Skeletal muscle tissue (tissue), 4 donors: Measurements from ENCODE around the gene GGCX. TPM values are rescaled to one million over a fixed set of nuclear protein-coding genes. Genes with fewer than 3 reads are reported as not detected.
A peak's percentile ranks its signal among the peaks of the same experiment; 100 is the strongest.

ENCODE experiments used
- H3K27ac ChIP-seq: one replicate; pipeline ENCODE4 v1.7.0; 2013; ENCODE audit warnings: mild to moderate bottlenecking, low read depth, low read length, inconsistent platforms
- H3K27me3 ChIP-seq, 3 donors: one replicate each; pipeline ENCODE4 v1.7.0; 2013; ENCODE audit warnings: low read length in 3 of 3; ENCODE audit not compliant: control insufficient read depth in 3 of 3, insufficient read depth in 3 of 3
- H3K36me3 ChIP-seq, 3 donors: one replicate each; pipeline ENCODE4 v1.7.0; 2013; ENCODE audit warnings: low read length in 3 of 3; ENCODE audit not compliant: control insufficient read depth in 3 of 3, insufficient read depth in 3 of 3
- H3K4me1 ChIP-seq, 3 donors: one replicate each; pipeline ENCODE4 v1.7.0; 2013; ENCODE audit warnings: low read length in 3 of 3, mild to moderate bottlenecking in 3 of 3; ENCODE audit not compliant: control insufficient read depth in 3 of 3, insufficient read depth in 3 of 3
- H3K4me3 ChIP-seq, 3 donors: one replicate each; pipeline ENCODE4 v1.7.0; 2013; ENCODE audit warnings: low read length in 3 of 3
- H3K9ac ChIP-seq, 3 donors: one replicate each; pipeline ENCODE4 v1.7.0; 2013; ENCODE audit warnings: low read length in 3 of 3, mild to moderate bottlenecking in 3 of 3, moderate library complexity in 2 of 3, low read depth in 1 of 3
- H3K9me3 ChIP-seq, 3 donors: one replicate each; pipeline ENCODE4 v1.7.0; 2013; ENCODE audit warnings: low read length in 3 of 3; ENCODE audit not compliant: control insufficient read depth in 3 of 3
- total RNA-seq: library from RNA; depleted of rRNA; stranded (reverse); fragments of >200 nt; gene quantifications from one replicate; pipeline ENCODE4 v1.2.3, GENCODE V29; 2014
- donor health status: Osteomylitis.

GGCX gene
- total RNA-seq, 1 donor from 2014 or later, result 24.5 TPM

DNA sequence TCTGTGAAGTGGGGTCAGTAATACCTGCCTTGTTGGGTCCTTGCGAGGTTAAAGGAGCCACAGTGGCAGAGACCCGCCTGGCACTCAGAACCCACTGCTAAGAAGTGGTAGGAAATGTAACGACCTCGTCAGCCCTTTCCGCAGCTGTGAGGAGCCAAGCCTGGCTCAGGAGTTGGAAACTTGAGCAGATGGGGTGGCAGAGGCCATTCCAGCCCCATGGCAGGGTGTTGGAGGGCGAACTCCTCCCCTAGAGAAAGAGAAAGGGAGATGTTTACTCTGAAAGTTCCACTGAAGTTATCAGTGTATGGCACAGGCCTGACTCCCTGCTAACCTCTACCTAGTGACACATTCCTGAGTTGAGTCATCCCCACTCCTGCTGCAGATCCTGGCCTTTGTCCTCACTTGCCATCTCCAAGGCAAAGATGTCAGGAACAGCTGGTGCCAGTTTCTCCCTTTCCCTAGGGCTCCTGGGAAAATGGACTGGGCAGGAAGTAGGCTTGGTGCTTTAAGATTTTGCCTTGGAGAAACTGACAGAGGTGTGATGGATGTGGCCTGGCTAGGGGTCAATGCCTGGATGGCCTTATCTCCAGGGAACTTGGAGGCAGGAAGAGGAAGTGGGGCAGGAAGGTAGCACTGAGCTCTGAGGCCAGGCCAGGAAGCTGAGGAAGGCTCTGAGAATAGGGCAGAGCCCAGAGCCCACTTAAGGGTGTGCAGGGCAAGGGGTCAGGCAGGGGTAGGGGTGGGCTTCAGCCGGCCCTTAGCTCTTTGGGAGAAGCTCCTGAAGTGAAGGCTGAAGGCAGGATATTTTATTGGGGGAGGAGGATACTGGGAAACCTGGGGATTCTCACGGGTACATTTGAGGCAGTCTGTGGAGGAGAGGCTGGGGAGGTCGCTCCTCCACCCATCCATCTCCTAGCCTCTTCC, 23.8 kb upstream of the GGCX start:
- H3K9ac ChIP-seq, result peak overlapping the region; percentile 83 to 93 (median 89)

GRCh38 chr2:85584354-85584856, 23.1 kb upstream of the GGCX start, which contains the start of gene VAMP5:
Gene VAMP5, plus strand, starts transcription at chr2:85584431. Its CDS starts 60 bp downstream, at chr2:85584491.
- H3K9me3 ChIP-seq, result no peaks in the 10 kb centered on the region
- H3K27ac ChIP-seq, result peak within 1 kb of the TSS; percentile 90
- H3K4me3 ChIP-seq, result peak within 1 kb of the TSS; percentile 81 to 89 (median 87)
- H3K4me1 ChIP-seq, result peaks cover 50 to 65% (median 58%) of the 10 kb centered on the region in 3 donors
- peak within 1 kb of the TSS; percentile 83 to 93 (median 89) for H3K9ac ChIP-seq
- H3K27me3 ChIP-seq, result no peaks in the 10 kb centered on the region
- H3K36me3 ChIP-seq, result no peaks in the 10 kb centered on the region

More for the DNA sequence above, 23.8 kb upstream of the GGCX start:
- H3K27ac ChIP-seq, result peak overlapping the region; percentile 90
- H3K4me3 ChIP-seq, result peak overlapping the region; percentile 81 to 89 (median 87)
- no peaks in the 10 kb centered on the region for H3K9me3 ChIP-seq
- no peaks in the 10 kb centered on the region for H3K27me3 ChIP-seq
- no peaks in the 10 kb centered on the region for H3K36me3 ChIP-seq
- peaks cover 51 to 68% (median 58%) of the 10 kb centered on the region in 3 donors for H3K4me1 ChIP-seq

DNA sequence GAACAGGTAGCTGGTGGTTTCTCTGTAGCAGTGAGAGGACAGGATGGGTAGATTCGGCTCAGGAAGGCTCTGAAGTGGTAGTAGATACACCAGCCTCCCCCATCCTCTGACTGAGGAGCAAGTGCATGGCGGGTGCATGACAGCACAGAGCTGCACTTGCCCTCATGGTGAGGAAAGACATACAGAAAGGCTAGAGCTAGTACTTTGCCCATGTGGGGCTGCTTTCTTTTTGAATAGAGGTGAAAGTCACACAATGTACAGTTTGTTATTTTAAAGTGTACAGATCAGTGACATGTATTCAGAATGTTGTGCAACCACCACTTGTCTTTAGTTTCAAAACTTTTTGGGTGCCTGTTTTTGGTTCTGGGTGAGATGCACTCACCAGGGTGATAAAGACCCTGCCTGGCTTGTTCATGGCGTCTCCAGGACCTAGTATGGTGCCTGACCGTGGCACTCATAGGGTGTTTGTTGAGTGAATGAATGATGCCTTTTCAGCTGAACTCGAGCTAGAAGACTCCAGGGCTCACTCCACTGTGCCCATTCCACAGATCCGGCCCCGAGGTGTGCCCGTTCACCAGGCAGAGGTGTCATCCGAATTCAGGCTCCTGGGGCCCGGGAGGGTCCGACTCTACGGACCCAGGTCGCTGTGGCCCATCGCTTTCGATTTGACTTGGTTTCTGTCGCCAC, 22.5 kb upstream of the GGCX start:
- Histone ChIP-seq H3K9ac (peak overlapping the region; percentile 69 to 93 (median 83)), H3K36me3 (no peaks in the 10 kb centered on the region), H3K27ac (peak overlapping the region; percentile 90), H3K4me1 (peaks cover 50 to 65% (median 58%) of the 10 kb centered on the region in 3 donors), H3K27me3 (no peaks in the 10 kb centered on the region), H3K9me3 (no peaks in the 10 kb centered on the region), H3K4me3 (peak overlapping the region; percentile 75 to 87 (median 81))

- peaks cover 47 to 65% (median 58%) of the 10 kb centered on the region in 3 donors for H3K4me1 ChIP-seq
- H3K9ac ChIP-seq, result no peak overlapping the region
- no peak overlapping the region for H3K27ac ChIP-seq
- H3K9me3 ChIP-seq, result no peaks in the 10 kb centered on the region
- H3K36me3 ChIP-seq, result no peaks in the 10 kb centered on the region
- no peaks in the 10 kb centered on the region for H3K27me3 ChIP-seq
- H3K4me3 ChIP-seq, result no peak overlapping the region
Observed at GRCh38 chr2:85582492-85582891, 21.2 kb upstream of the GGCX start.

GRCh38 chr2:85580206-85580605, 18.9 kb upstream of the GGCX start:
- Histone ChIP-seq H3K9ac (no peak overlapping the region), H3K27me3 (no peaks in the 10 kb centered on the region), H3K4me1 (peaks cover 35 to 48% (median 44%) of the 10 kb centered on the region in 3 donors), H3K9me3 (no peaks in the 10 kb centered on the region), H3K36me3 (no peaks in the 10 kb centered on the region), H3K4me3 (no peak overlapping the region), H3K27ac (peak overlapping the region; percentile 76)

DNA sequence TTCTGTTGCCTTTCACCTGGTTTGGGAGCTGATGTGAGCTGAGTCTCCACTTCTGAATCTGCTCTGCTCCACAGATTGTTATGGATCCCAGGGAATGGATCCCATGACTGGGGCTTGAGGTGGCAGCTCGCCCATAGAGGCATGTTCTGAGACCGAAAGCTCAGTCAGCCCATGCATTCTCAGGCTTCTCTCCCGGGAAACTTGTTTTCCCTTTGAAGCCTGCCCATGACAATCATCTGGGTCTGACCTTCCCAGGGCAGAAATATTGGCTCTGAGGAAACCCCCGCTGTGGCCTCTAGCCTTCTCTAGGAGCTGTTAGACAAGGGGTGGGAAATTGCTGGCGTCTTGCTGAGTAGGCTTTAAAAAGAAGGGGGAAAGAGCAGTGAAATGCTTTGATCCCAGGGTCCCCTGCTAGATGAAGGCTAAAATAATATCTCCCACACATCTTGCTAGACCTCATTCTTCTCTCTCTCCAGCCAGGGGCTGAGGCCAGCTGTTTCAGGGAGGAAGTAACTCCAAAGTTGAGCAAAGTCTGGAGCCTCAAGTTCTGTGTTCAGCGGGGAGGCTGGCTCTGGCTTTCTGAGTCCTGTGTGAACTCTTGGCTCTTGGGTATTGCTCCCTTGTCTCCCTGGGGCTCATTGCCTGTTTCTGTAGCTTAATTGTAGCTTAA, 18.1 kb upstream of the GGCX start:
- Histone ChIP-seq H3K4me3 (peak overlapping the region; percentile 0 to 51 (median 38)), H3K36me3 (no peaks in the 10 kb centered on the region), H3K9me3 (no peaks in the 10 kb centered on the region), H3K27me3 (no peaks in the 10 kb centered on the region), H3K4me1 (peaks cover 27 to 40% (median 39%) of the 10 kb centered on the region in 3 donors), H3K9ac (peak overlapping the region; percentile 10 to 36 (median 14)), H3K27ac (peak overlapping the region; percentile 76)

DNA sequence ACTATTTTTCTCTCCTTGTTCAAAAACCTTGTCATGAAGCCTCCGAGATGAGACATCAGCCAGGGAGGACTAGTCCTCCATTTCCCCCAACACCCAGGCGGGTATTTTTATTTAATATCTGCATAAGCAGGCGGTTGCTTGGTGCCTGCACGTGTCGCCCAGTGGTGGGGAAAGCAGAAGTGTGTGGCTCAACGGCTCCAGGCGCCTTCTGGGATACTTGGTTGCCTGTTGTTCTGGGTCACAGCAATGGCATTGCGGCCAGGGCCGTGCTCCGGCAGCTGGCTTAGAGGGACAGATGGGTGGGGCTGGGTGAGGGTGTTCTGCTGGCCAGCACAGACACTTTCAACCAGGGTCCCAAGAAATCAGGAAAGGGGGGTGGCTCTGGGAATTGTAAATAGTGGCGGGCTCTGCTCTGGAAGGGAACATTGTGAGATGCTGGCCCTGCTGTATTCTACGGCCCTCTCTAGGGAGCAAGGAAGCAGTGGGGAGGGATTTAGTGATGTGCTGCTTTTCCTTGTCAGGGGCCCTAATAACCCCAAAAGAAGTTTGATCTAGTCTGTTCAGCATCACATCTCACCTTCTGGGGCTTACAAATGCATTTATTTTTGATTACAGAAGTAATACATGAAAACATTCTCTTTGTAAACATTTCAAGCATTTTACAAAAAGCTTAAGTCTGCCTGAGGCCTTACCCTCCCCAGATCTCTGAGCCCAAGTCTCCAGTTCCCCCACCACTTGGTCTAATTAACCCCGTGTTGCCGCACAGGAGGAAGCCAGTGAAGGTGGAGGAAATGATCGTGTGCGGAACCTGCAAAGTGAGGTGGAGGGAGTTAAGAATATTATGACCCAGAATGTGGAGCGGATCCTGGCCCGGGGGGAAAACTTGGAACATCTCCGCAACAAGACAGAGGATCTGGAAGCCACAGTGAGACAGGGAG, 17.2 kb upstream of the GGCX start:
- H3K9me3 ChIP-seq, result no peaks in the 10 kb centered on the region
- H3K27me3 ChIP-seq, result no peaks in the 10 kb centered on the region
- H3K9ac ChIP-seq, result peak overlapping the region; percentile 48 to 74 (median 64)
- peak overlapping the region; percentile 48 to 63 (median 51) for H3K4me3 ChIP-seq
- H3K36me3 ChIP-seq, result no peaks in the 10 kb centered on the region
- peaks cover 23 to 34% (median 34%) of the 10 kb centered on the region in 3 donors for H3K4me1 ChIP-seq
- H3K27ac ChIP-seq, result peak overlapping the region; percentile 76

DNA sequence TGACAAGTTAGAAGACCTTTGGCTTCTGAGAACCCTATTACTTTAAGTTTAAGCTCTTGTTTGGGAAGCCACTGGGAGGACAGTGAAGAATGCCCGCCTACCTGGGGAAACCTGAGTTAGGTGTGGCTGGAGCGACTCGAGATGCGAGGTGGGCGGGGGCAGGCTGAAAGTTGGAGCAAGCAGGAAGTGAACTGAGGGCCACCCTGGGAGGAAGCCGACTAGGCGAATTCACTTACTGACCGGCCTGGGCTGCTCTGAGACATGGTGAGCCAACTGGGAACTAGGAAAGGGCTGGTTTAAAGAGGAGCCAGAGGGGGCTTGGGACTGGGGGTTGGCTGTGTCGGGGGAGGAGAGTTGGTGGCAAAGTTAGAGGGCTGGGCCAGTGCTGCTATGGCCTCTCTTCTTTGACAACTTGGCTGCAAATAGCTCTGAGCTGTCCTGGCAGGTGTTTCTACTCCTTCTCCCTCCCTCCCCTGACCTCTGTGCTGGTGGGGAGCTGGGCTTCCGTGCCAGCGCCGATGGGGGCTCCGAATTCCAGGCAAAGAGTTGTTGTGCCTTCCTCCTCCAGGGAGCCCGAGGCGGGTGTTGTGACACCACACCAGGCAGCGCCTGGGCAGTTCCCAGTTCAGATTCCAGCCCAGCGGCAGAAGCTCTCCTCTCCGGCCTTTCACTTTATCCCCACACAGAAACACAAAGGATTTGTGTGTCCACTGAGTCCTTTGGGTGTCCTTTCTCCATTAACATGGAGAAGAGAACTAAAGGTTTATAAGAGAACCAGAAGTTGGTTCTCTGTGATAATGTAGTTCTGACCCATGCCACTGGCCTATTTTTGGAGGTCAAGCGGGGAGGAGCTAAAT, 16.3 kb upstream of the GGCX start, which contains the start of gene VAMP8:
Gene VAMP8 (plus strand): TSS at position 201 of the 857 bp plus-strand sequence. CDS start 61 bp downstream, at position 262.
- Histone ChIP-seq H3K27me3 (no peaks in the 10 kb centered on the region), H3K4me3 (peak within 1 kb of the TSS; percentile 48 to 63 (median 51)), H3K36me3 (no peaks in the 10 kb centered on the region), H3K4me1 (peaks cover 23 to 33% (median 30%) of the 10 kb centered on the region in 3 donors), H3K9ac (peak within 1 kb of the TSS; percentile 48 to 74 (median 64)), H3K27ac (peak within 1 kb of the TSS; percentile 76), H3K9me3 (no peaks in the 10 kb centered on the region)
